B cell (primary cell): Measurements from ENCODE around the gene CHN1.

Experiments used
- EZH2 ChIP-seq: IDR thresholded peaks from 2 replicates; pipeline ENCODE4 v1.6.1; 2012; ENCODE audit warnings: borderline replicate concordance, low read depth, mild to moderate bottlenecking, moderate library complexity, low read length; ENCODE audit not compliant: insufficient read depth, poor library complexity, severe bottlenecking
- TF ChIP-seq, protein P1 (sequence below): fragments of 200-600 bp; IDR thresholded peaks from one replicate; pipeline ENCODE4 v1.8.0; 2022; ENCODE audit warnings: antibody characterized with exemption, mild to moderate bottlenecking

DNA sequence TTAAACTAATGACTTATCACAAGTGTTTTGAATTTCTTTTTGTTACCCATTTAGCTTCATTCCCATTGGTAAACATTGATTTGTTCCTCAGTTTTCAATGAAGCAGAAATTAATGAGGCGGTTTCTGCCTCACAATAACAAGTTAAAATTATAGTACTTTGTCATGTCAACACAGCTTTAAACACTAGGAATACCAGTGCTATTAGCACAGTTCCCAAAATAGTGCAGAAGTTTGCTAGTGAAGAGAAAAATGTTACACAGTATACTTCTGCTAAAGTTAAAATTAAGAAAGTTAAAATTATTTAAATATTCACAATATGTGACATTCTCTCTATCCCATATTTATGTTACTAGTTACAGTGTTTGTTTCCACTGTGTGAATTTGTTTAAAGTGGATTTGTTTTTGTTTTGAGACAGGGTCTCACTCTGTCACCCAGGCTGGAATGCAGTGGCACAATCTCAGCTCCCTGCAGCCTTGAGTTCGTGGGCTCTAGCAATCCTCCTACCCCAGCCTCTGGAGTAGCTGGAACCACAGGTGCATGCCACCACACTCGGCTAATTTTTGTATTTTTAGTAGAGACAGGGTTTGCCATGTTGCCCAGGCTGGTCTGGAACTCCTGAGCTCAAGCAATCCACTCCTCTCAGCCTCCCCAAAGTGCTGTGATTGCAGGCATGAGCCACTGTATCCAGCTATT, 3.8 kb upstream of the CHN1 start:
- TF ChIP-seq, protein P1, sequence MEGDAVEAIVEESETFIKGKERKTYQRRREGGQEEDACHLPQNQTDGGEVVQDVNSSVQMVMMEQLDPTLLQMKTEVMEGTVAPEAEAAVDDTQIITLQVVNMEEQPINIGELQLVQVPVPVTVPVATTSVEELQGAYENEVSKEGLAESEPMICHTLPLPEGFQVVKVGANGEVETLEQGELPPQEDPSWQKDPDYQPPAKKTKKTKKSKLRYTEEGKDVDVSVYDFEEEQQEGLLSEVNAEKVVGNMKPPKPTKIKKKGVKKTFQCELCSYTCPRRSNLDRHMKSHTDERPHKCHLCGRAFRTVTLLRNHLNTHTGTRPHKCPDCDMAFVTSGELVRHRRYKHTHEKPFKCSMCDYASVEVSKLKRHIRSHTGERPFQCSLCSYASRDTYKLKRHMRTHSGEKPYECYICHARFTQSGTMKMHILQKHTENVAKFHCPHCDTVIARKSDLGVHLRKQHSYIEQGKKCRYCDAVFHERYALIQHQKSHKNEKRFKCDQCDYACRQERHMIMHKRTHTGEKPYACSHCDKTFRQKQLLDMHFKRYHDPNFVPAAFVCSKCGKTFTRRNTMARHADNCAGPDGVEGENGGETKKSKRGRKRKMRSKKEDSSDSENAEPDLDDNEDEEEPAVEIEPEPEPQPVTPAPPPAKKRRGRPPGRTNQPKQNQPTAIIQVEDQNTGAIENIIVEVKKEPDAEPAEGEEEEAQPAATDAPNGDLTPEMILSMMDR, result no peak
- TF ChIP-seq EZH2, result no peak
